ENCODE data around the gene POLR3A. TPM values are rescaled to one million over a fixed set of nuclear protein-coding genes. Genes with fewer than 3 reads are reported as not detected.

The POLR3A gene
- total and polyA plus RNA-seq, 5 donors: 3.9 to 10.2 (median 8.7) TPM

GRCh38 chr10:78038105-78038504, 8.8 kb upstream of the POLR3A start:
- WGBS: 69% methylated on average over 2 of the region's 2 CpGs
- Histone ChIP-seq H3K9me3 (ENCODE audit: control insufficient read depth, low read length) (no peaks in the 10 kb centered on the region), H3K27me3 (ENCODE audit: control insufficient read depth, insufficient read depth) (no peaks in the 10 kb centered on the region), H3K4me1 (ENCODE audit: control insufficient read depth, insufficient read depth, low read length) (peaks cover 2% of the 10 kb centered on the region), H3K27ac (ENCODE audit: low read length) (no peak overlapping the region), H3K4me3 (ENCODE audit: low read length) (no peak overlapping the region)
- ATAC-seq (no peak), DNase-seq (no peak)
- intact Hi-C loops (cut with DNase I): no loop called here

GRCh38 chr10:78035933-78036583, 6.7 kb upstream of the POLR3A start:
- Histone ChIP-seq H3K4me3 (ENCODE audit: low read length) (no peak overlapping the region), H3K27ac (ENCODE audit: low read length) (no peak overlapping the region), H3K4me1 (ENCODE audit: control insufficient read depth, insufficient read depth, low read length) (peaks cover under 1% of the 10 kb centered on the region), H3K9me3 (ENCODE audit: control insufficient read depth, low read length) (no peaks in the 10 kb centered on the region), H3K27me3 (ENCODE audit: control insufficient read depth, insufficient read depth) (no peaks in the 10 kb centered on the region)
- intact Hi-C loops (cut with DNase I): no loop called here
- DNase-seq (no peak), ATAC-seq (no peak)
- WGBS: 79% methylated on average over 9 of the region's 9 CpGs

- no peak for DNase-seq
- Histone ChIP-seq H3K27ac (ENCODE audit: low read length) (no peak overlapping the region), H3K4me1 (ENCODE audit: control insufficient read depth, insufficient read depth, low read length) (no peaks in the 10 kb centered on the region), H3K27me3 (ENCODE audit: control insufficient read depth, insufficient read depth) (no peaks in the 10 kb centered on the region), H3K4me3 (ENCODE audit: low read length) (no peak overlapping the region), H3K9me3 (ENCODE audit: control insufficient read depth, low read length) (no peaks in the 10 kb centered on the region)
- no peak for ATAC-seq
- intact Hi-C loops (cut with DNase I): no loop called here
- WGBS: 85% methylated on average over 5 of the region's 5 CpGs
Measured at GRCh38 chr10:78035437-78035836, 6.1 kb upstream of the POLR3A start.

GRCh38 chr10:78035025-78035424, 5.7 kb upstream of the POLR3A start:
- no peak for ATAC-seq
- Histone ChIP-seq H3K9me3 (ENCODE audit: control insufficient read depth, low read length) (no peaks in the 10 kb centered on the region), H3K27me3 (ENCODE audit: control insufficient read depth, insufficient read depth) (no peaks in the 10 kb centered on the region), H3K4me3 (ENCODE audit: low read length) (peak overlapping the region; percentile 86), H3K27ac (ENCODE audit: low read length) (no peak overlapping the region), H3K4me1 (ENCODE audit: control insufficient read depth, insufficient read depth, low read length) (no peaks in the 10 kb centered on the region)
- WGBS: 82% methylated on average over 5 of the region's 5 CpGs
- no peak for DNase-seq
- intact Hi-C loops (cut with DNase I): no loop called here

GRCh38 chr10:78033637-78034470, 4.5 kb upstream of the POLR3A start, which contains the start of gene RPS24:
Gene RPS24, plus strand, starts transcription at chr10:78033863. Its CDS starts 39 bp downstream, at chr10:78033902.
- intact Hi-C loops (cut with DNase I): no loop called here
- under 1% methylated on average over 55 of the region's 55 CpGs for WGBS

GRCh38 chr10:78033387-78033636, 4.0 kb upstream of the POLR3A start:
- WGBS: under 1% methylated on average over 4 of the region's 4 CpGs
- intact Hi-C loops (cut with DNase I): no loop called here
- no peaks in the 10 kb centered on the region for H3K9me3 ChIP-seq (ENCODE audit: control insufficient read depth, low read length)
- peak overlapping the region; percentile 61 for H3K4me3 ChIP-seq (ENCODE audit: low read length)
- H3K27ac ChIP-seq (ENCODE audit: low read length): no peak overlapping the region
- ATAC-seq: no peak
- peaks cover 3% of the 10 kb centered on the region for H3K4me1 ChIP-seq (ENCODE audit: control insufficient read depth, insufficient read depth, low read length)
- DNase-seq: no peak
- no peaks in the 10 kb centered on the region for H3K27me3 ChIP-seq (ENCODE audit: control insufficient read depth, insufficient read depth)

More at GRCh38 chr10:78033637-78034470, 4.5 kb upstream of the POLR3A start, which contains the start of gene RPS24:
- Histone ChIP-seq H3K27me3 (ENCODE audit: control insufficient read depth, insufficient read depth) (no peaks in the 10 kb centered on the region), H3K4me1 (ENCODE audit: control insufficient read depth, insufficient read depth, low read length) (no peaks in the 10 kb centered on the region), H3K4me3 (ENCODE audit: low read length) (peak within 1 kb of the TSS; percentile 86), H3K27ac (ENCODE audit: low read length) (peak within 1 kb of the TSS; percentile 61), H3K9me3 (ENCODE audit: control insufficient read depth, low read length) (no peaks in the 10 kb centered on the region)
- DNase-seq (peak; percentile 95 to 98 (median 97)), ATAC-seq (peak; percentile 95 to 97)

- 39% methylated on average over 36 of the region's 36 CpGs for WGBS
- no peak for DNase-seq
- no peaks in the 10 kb centered on the region for H3K9me3 ChIP-seq (ENCODE audit: control insufficient read depth, low read length)
- no peaks in the 10 kb centered on the region for H3K27me3 ChIP-seq (ENCODE audit: control insufficient read depth, insufficient read depth)
- H3K4me3 ChIP-seq (ENCODE audit: low read length): peak overlapping the region; percentile 88
- intact Hi-C loops (cut with DNase I): no loop called here
- ATAC-seq: peak; percentile 15 to 27
- peak overlapping the region; percentile 16 for H3K27ac ChIP-seq (ENCODE audit: low read length)
- peaks cover 5% of the 10 kb centered on the region for H3K4me1 ChIP-seq (ENCODE audit: control insufficient read depth, insufficient read depth, low read length)
Measured at GRCh38 chr10:78028438-78029268, 662 bp downstream of the POLR3A start.

GRCh38 chr10:78025685-78026364, 3.5 kb downstream of the POLR3A start:
- no peak overlapping the region for H3K4me3 ChIP-seq (ENCODE audit: low read length)
- H3K4me1 ChIP-seq (ENCODE audit: control insufficient read depth, insufficient read depth, low read length): peaks cover 5% of the 10 kb centered on the region
- 93% methylated on average over 8 of the region's 8 CpGs for WGBS
- H3K9me3 ChIP-seq (ENCODE audit: control insufficient read depth, low read length): no peaks in the 10 kb centered on the region
- intact Hi-C loops (cut with DNase I): no loop called here
- DNase-seq: no peak
- no peak for ATAC-seq
- H3K27me3 ChIP-seq (ENCODE audit: control insufficient read depth, insufficient read depth): no peaks in the 10 kb centered on the region
- H3K27ac ChIP-seq (ENCODE audit: low read length): no peak overlapping the region

GRCh38 chr10:78023741-78024140, 5.6 kb downstream of the POLR3A start:
- no peak overlapping the region for H3K4me3 ChIP-seq (ENCODE audit: low read length)
- 98% methylated on average over 3 of the region's 3 CpGs for WGBS
- no peaks in the 10 kb centered on the region for H3K27me3 ChIP-seq (ENCODE audit: control insufficient read depth, insufficient read depth)
- no peak overlapping the region for H3K27ac ChIP-seq (ENCODE audit: low read length)
- ATAC-seq (no peak), DNase-seq (no peak)
- intact Hi-C loops (cut with DNase I): no loop called here
- H3K4me1 ChIP-seq (ENCODE audit: control insufficient read depth, insufficient read depth, low read length): peaks cover 5% of the 10 kb centered on the region
- no peaks in the 10 kb centered on the region for H3K9me3 ChIP-seq (ENCODE audit: control insufficient read depth, low read length)

DNA sequence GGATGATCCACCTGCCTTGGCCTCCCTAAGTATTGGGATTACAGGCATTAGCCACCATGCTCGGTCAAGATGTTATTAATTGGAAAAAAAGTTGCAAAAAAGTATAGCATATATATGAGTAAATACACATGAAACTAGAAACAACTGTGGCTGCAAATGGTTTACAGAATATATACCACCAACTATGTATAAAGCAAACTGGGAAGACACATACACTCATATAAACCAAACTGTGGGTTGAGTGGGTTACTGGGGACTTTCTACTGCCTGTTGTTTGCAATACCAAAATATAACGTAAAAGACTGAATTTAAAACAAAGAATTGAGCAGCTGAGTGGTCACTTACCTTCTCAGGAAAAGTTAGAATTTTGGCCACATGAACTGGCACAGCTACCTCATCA, 8.1 kb downstream of the POLR3A start:
- WGBS: 90% methylated on average over 2 of the region's 2 CpGs
- intact Hi-C loops (cut with DNase I): no loop called here
- no peak for DNase-seq

More for the DNA sequence above, 8.1 kb downstream of the POLR3A start:
- H3K9me3 ChIP-seq (ENCODE audit: control insufficient read depth, low read length): no peaks in the 10 kb centered on the region
- no peaks in the 10 kb centered on the region for H3K4me1 ChIP-seq (ENCODE audit: control insufficient read depth, insufficient read depth, low read length)
- no peaks in the 10 kb centered on the region for H3K27me3 ChIP-seq (ENCODE audit: control insufficient read depth, insufficient read depth)
- H3K4me3 ChIP-seq (ENCODE audit: low read length): no peak overlapping the region
- no peak for ATAC-seq
- no peak overlapping the region for H3K27ac ChIP-seq (ENCODE audit: low read length)

Measured in right cardiac atrium (tissue), 5 donors.